GM21576 (cell line): ENCODE measurements around the gene GLIS2.

ENCODE experiments used
- ATAC-seq: cut with Tn5 transposase; IDR thresholded peaks from one replicate; pipeline ENCODE4 v1.9.1; 2021; ENCODE audit warnings: mild to moderate bottlenecking, moderate library complexity; ENCODE audit not compliant: unreplicated experiment

Gene GLIS2

GRCh38 chr16:4369007-4369733 lies 53.3 kb downstream of the GLIS2 start:
- no peak for ATAC-seq

GRCh38 chr16:4370151-4370550 lies 54.3 kb downstream of the GLIS2 start:
- ATAC-seq = no peak

- no peak for ATAC-seq
These were observed 54.9 kb downstream of the GLIS2 start for GRCh38 chr16:4370570-4371356.

DNA sequence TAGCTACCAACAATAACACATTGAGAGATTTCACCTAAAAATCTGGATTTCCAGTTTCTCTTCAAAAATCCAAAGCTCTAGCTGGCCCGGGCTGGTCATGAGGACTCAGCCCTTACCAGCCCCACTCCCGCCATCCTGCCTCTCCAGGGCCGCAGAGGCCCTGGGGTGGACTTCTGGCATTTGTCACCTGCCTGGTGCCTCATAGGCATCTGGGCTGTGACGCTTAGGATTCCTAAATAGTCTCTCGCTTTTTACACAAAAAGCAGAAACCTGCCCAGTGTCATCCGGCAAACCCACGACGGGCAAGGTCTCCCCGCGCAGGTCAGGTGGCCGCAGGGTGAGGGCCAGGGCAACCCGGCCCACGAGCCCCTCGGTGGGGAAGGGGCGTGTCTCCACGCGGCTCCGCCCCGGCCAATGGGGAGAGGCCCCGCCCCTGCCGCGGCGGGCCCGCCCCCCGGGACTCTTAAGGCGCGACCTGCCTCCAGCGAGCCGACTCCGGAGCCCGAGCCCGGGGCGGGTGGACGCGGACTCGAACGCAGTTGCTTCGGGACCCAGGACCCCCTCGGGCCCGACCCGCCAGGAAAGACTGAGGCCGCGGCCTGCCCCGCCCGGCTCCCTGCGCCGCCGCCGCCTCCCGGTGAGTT lies 55.6 kb downstream of the GLIS2 start, which contains the start of gene VASN:
Gene VASN (plus strand): TSS at position 492 of the 644 bp plus-strand sequence. CDS start 9,030 bp downstream, outside the sequence.
- no peak for ATAC-seq

GRCh38 chr16:4372001-4372577 lies 56.2 kb downstream of the GLIS2 start:
- no peak for ATAC-seq

GRCh38 chr16:4372578-4373355 lies 56.9 kb downstream of the GLIS2 start:
- ATAC-seq = no peak

- ATAC-seq = no peak
These were observed 57.6 kb downstream of the GLIS2 start for GRCh38 chr16:4373356-4373908.

DNA sequence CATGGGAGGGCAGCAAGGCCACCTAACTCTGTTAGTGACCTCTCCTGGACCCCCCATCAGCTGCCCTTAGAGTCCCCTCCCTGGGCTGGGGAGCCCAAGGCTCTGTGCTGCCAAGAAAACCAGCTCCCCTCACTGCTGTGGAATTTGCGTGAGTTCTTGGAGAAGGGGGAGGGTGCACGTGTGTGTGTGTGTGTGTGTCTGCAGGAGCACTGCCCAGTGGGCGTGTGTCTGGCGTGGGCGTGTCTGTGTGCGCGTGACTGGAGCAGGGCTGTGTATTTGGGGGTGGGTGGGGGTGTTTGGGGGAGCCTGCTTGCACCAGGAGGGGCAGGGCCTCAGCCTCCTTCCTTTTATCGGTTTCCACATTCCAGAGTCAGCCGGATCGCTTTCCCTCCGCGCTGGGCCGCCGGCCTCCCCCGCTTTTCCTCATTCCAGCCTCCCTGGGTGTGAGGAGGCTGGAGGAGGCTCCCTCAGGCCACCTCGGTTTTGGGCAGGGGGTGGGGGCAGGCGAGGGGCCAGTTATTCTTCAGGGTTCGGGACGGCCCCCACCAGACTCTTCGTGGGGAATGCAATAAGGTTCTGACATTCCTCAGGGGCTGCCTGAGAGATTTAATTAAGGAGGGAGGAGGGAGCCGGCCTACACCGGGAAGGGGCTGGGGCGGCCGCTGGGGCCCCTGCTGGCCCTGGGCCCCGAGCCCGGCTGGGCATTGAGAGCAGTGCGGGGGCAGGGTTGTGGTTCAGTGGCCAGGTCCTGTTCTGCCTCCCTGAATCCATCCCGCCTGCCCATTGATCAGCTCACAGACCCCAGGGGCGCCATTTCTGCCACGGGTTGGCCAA lies 58.3 kb downstream of the GLIS2 start:
- no peak for ATAC-seq

DNA sequence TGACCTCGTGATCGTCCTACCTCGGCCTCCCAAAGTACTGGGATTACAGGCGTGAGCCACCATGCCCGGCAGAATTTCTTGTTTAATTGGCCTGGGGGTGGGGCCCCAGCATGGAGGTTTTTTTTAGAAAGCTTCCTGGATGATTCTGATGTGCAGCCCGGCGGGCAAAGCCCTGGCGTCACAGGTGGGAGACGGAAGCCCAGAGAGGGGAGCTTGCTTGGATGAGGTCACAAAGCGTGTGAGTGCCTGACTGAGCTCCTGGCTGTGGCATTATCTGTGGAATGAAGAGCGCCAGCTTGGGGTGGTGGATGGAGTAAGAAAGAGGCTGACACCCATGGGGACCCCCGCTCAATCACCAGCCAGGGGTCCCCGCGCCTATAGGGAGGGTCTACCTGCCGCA lies 59.9 kb downstream of the GLIS2 start:
- no peak for ATAC-seq

DNA sequence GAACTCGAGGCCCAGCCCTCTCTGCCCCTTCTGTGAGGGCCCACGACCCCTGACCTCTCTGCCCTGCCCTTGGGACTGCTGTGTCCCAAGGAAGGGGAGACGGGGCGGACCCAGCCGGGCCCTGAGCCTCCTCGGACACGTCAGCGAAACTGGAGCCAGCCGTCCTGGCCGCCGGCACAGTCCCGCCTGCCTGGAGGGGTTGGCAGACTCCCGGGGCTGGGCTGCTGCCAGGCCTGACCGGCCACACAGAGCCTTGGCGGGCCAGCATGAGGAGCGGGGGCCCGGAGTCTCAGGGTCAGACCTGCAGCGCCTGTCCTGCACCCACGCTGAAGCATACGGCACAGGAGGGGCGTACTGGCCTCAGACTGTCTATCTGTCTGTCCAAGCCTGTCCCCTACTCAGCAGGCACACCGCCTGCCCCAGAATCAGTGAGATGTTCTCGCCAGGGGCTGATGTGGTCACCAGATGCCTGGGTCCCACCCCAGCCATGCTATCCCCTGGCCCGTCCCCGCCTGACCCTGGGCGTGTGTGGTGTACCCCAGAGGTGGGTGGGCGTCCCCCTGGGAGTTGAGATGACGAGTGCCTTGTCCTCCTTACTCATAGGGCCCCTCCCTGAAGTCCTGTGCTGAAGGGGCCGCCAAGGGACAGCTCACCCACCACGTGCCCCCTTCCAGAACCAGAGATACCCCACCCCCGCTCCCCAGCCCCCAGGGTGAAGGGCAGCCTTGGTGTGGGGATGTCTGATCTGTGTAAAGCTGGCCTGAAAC lies 60.4 kb downstream of the GLIS2 start:
- ATAC-seq = no peak

DNA sequence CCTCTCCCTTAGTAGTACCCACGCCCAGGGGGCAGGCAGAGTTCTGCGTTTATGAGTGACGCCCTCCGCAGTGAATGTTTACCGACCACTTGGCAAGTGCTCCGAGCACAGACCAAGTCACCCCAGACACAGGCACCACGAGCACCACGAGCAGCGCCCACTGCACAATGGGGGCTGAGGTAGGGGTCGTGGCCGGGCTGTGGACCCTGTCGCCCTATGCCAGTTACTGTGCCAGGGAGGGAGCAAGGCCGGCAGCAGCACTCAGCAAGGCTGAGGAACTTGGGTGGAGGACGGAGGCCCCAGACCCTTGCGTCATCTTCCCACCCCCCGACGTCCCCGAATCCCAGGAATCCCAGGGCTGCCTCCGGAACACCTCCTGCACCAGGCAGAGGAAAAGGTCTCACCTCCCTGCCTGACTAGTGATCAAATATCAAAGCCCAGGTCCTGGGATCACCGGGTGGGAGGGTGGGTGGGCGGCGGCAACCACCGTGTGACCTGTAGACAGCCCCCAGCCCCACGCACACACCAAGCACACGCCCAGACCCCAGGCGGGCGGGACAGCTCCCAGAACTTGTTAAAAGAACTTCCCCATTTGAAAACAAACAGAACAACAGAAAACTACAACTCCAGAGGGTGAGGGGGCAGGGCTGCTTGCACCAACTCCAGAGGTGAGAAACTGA lies 61.2 kb downstream of the GLIS2 start:
- ATAC-seq = no peak

- ATAC-seq = no peak
These were observed 61.8 kb downstream of the GLIS2 start for GRCh38 chr16:4377573-4378154.

DNA sequence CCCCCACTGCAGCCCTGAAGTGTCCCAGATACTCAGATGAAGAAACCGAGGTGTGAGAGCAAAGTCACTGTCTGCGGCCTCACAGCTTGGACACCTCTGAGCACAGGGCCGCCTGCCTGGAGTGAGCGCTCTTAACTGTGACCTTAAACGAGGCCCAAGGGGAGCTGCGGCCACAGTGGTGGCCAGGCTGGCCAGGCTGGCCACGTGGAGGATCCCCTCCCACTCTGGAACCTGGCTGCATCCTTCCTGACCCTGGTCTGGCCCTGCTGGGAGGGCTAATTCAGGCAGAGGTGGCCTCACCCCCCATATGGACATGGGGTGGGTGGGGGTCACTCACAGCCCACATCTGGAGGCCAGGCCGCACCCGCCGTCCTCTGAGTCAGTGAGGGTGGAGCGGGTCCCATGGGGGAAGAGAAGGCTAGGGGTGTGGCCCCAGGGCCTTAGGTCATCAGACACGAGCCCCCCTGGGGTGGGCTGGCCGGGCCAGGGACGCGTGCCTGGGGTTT lies 62.3 kb downstream of the GLIS2 start:
- ATAC-seq = no peak

- ATAC-seq = no peak
These were observed 63.3 kb downstream of the GLIS2 start for GRCh38 chr16:4378999-4379690.

GRCh38 chr16:4380119-4381063 lies 64.5 kb downstream of the GLIS2 start:
- ATAC-seq = no peak
